ENCODE data around the gene ROBO1.

ROBO1 gene

DNA sequence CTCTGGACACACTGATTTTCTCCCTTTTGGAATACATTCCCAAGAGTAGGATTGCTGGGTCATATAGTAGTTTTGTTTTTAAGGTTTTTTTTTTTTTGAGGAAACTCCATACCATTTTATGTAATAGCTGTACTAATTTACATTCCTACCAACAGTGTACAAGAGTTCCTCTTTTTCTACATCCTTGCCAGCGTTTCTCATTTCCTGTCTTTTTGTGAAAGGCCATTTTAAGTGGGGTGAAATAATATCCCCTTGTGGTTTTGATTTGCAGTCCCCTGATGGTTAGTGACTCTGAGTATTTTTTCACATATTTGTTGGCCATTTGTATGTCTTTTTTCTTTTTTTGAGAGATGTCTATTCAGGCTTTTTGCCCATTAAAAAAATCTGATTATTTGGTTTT lies 1205.5 kb downstream of the ROBO1 start:
- Mint-ChIP-seq H3K27me3 (ENCODE audit: low read depth, poor library complexity) (no peaks in the 10 kb centered on the region), H3K27ac (no peak overlapping the region), H3K4me3 (no peak overlapping the region), H3K4me1 (no peaks in the 10 kb centered on the region), H3K9me3 (peaks cover 43% of the 10 kb centered on the region), H3K36me3 (ENCODE audit: low read depth) (peaks cover 5% of the 10 kb centered on the region)
- no peak for DNase-seq
- TF ChIP-seq, protein P1, sequence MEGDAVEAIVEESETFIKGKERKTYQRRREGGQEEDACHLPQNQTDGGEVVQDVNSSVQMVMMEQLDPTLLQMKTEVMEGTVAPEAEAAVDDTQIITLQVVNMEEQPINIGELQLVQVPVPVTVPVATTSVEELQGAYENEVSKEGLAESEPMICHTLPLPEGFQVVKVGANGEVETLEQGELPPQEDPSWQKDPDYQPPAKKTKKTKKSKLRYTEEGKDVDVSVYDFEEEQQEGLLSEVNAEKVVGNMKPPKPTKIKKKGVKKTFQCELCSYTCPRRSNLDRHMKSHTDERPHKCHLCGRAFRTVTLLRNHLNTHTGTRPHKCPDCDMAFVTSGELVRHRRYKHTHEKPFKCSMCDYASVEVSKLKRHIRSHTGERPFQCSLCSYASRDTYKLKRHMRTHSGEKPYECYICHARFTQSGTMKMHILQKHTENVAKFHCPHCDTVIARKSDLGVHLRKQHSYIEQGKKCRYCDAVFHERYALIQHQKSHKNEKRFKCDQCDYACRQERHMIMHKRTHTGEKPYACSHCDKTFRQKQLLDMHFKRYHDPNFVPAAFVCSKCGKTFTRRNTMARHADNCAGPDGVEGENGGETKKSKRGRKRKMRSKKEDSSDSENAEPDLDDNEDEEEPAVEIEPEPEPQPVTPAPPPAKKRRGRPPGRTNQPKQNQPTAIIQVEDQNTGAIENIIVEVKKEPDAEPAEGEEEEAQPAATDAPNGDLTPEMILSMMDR (IDR thresholded peaks at IDR 0.05) = no peak
